Neuron (in vitro differentiated cells): ENCODE results near the gene TOLLIP.
"Not testable (repeated sequence)": the region's sequence is repeated elsewhere in the genome, so short reads cannot be mapped to it uniquely, and the experiment has no call there.

ENCODE experiments used
- H2AFZ ChIP-seq: one replicate; pipeline ENCODE4 v1.6.1; 2013; ENCODE audit warnings: low read depth, mild to moderate bottlenecking, inconsistent platforms, low read length, moderate library complexity
- H3K27me3 ChIP-seq: one replicate; pipeline ENCODE4 v1.6.1; 2013; ENCODE audit warnings: low read length; ENCODE audit not compliant: insufficient read depth
- H3K36me3 ChIP-seq: one replicate; pipeline ENCODE4 v1.6.1; 2013; ENCODE audit warnings: low read length; ENCODE audit not compliant: insufficient read depth
- H3K4me1 ChIP-seq: one replicate; pipeline ENCODE4 v1.6.1; 2013; ENCODE audit warnings: low read length; ENCODE audit not compliant: insufficient read depth
- H3K4me3 ChIP-seq: 2 replicates; pipeline ENCODE4 v1.5.1; 2013; ENCODE audit warnings: mild to moderate bottlenecking, low read length, moderate library complexity
- H3K9me3 ChIP-seq: one replicate; pipeline ENCODE4 v1.6.1; 2013; ENCODE audit warnings: low read length

TOLLIP gene

DNA sequence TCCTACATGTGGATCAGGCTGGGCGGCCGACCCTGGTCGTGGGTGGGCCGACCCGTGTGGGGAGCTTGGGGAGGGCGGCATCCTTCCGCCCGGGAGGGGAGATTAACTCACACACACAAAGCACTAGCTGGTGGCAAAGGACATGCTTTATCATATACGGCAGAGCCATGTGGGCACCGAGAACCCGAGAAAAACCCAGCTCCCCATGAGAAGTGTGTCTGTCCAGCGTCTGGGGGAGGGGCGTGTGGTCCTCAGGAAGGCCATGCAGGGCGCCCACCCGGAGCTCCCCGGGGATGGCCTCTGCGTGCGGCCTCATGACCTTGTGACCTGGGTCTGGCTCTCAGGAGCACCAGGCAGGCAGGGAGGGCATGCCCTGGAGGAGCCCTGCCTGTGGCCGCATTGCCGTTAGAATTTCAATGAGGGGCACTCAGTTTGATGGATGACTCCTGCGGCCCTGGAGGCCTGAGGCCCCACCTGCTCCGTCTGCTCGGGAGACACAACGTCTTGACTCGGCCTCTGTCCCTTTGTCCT is 39.4 kb upstream of the TOLLIP start:
- no peak overlapping the region for H3K4me3 ChIP-seq
- no peaks in the 10 kb centered on the region for H3K36me3 ChIP-seq
- peaks cover 28% of the 10 kb centered on the region for H3K4me1 ChIP-seq
- H2AFZ ChIP-seq: no peak overlapping the region
- H3K27me3 ChIP-seq: peaks cover 5% of the 10 kb centered on the region
- H3K9me3 ChIP-seq: no peaks in the 10 kb centered on the region

DNA sequence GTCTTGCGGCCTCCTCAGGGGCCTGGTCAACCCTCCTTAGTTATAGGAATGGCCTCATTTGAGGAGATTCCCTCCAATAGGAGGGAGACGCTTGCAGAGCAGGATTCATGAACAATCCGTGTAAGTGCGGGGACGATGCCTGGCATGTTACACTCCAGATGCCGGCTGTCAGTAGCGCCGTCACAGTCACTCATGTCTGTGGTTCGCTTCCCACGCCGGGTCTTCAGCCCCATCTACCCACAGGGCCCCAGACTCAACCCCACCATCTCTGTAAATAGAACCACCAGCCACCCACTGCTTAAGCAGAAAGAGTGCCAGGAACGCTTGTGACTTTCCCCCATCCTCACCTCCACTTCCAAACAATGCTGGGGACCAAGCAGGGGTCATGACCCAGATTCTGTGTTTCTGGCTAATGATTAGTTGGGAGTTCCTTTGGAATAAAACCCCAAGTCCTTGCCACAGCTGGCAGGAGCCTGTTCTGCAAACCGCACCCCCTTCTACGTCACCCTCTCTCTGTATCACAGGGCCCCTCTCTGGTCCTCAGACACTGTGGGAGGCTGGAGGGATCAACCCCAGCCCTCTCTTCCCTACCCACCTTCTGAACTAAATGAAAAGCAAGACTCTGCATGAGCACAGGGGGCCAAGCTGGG is 38.8 kb upstream of the TOLLIP start:
- Histone ChIP-seq H3K4me1 (peaks cover 28% of the 10 kb centered on the region), H2AFZ (no peak overlapping the region), H3K9me3 (no peaks in the 10 kb centered on the region), H3K27me3 (peaks cover 5% of the 10 kb centered on the region), H3K36me3 (no peaks in the 10 kb centered on the region), H3K4me3 (no peak overlapping the region)

GRCh38 chr11:1347411-1347999 is 38.1 kb upstream of the TOLLIP start:
- H3K36me3 ChIP-seq, H3K4me3 ChIP-seq, H3K27me3 ChIP-seq, H3K9me3 ChIP-seq, H2AFZ ChIP-seq: not testable (repeated sequence)
- peaks cover 28% of the 10 kb centered on the region for H3K4me1 ChIP-seq

- no peak overlapping the region for H2AFZ ChIP-seq
- peaks cover 5% of the 10 kb centered on the region for H3K27me3 ChIP-seq
- H3K4me1 ChIP-seq: peaks cover 28% of the 10 kb centered on the region
- H3K4me3 ChIP-seq: no peak overlapping the region
- no peaks in the 10 kb centered on the region for H3K9me3 ChIP-seq
- no peaks in the 10 kb centered on the region for H3K36me3 ChIP-seq
Observed at GRCh38 chr11:1346669-1347390, 37.4 kb upstream of the TOLLIP start.

DNA sequence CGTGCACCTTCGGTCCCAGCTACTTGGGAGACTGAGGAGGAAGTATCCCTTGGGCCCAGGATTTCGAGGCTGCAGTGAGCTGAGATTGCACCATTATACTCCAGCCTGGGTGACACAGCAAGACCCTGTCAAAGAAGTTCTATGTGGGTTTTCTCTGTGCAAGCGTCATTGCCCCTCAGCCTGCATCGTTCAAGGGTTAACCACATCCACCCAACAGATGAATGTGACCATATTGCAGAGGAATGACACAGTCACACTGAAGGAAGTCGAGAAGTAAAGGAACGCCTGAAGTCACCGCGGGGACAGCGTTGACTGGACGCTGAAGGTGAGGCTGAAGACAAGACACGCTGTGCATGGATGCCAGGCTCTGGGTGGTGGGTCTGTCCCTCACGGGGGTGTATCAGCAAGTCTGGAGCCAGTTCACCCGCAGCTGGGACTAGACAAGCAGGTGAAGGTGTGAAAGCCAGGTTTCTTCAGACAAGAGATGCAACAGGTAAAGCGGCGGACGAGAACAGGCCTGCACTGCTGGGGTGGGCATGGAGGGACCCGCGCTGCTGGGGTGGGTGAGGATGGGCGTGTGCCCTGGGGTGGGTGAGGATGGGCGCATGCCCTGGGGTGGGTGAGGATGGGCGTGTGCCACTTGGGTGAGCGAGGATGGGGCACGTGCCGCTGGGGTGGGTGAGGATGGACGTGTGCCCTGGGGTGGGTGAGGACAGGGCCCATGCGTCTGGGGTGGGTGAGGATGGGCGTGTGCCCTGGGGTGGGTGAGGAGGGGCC is 36.5 kb upstream of the TOLLIP start:
- no peaks in the 10 kb centered on the region for H3K9me3 ChIP-seq
- no peak overlapping the region for H2AFZ ChIP-seq
- H3K4me3 ChIP-seq: no peak overlapping the region
- peaks cover 5% of the 10 kb centered on the region for H3K27me3 ChIP-seq
- no peaks in the 10 kb centered on the region for H3K36me3 ChIP-seq
- peaks cover 28% of the 10 kb centered on the region for H3K4me1 ChIP-seq

GRCh38 chr11:1344056-1344635 is 34.7 kb upstream of the TOLLIP start:
- peaks cover 5% of the 10 kb centered on the region for H3K27me3 ChIP-seq
- H3K9me3 ChIP-seq: no peaks in the 10 kb centered on the region
- peaks cover 13% of the 10 kb centered on the region for H3K4me1 ChIP-seq
- no peaks in the 10 kb centered on the region for H3K36me3 ChIP-seq
- no peak overlapping the region for H3K4me3 ChIP-seq
- no peak overlapping the region for H2AFZ ChIP-seq

DNA sequence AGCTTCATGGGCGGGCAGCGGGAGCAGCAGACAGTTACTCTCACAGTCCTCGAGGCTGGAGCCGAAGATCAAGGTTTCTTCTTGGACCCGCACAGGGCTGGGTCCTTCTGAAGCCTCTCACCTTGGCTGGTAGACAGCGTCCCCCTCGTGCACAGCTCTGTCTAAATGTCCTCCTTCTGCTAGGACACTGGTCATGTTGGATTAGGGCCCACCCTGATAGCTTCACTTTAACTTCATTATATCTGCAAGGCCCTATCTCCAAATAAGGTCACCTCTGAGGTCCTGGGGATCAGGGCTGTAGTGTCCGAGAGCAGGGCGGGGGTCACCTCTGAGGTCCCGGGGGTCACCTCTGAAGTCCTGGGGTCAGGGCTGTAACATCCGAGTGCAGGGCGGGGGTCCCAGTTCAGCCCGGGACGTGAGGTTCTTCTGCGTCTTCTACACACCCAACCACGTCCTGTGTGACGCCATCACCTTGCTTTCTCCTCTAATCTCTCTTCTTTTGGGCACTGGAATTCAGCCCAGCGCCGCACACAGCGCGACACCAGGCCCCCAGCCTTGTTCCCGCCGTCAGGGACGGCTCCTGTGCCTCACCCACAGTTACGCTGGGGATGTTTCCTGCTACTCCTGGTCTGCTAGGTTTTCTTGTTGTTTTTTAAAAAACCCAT is 34.1 kb upstream of the TOLLIP start:
- H3K36me3 ChIP-seq: no peaks in the 10 kb centered on the region
- H3K9me3 ChIP-seq: no peaks in the 10 kb centered on the region

DNA sequence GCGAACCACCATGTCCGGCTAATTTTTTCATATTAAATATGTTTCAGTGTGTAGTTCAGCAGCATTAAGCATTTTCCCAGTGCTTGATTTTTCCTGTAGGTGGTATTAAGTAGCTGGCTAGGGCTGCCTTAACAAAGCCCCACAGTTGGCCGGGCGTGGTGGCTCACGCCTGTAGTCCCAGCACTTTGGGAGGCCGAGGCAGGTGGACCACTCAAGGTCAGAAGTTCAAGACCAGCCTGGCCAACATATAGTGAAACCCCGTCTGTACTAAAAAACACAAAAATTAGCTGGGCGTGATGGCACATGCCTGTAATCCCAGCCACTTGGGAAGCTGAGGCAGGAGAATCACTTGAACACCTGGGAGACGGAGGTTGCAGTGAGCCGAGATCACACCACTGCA is 33.5 kb upstream of the TOLLIP start:
- no peaks in the 10 kb centered on the region for H3K36me3 ChIP-seq
- H3K9me3 ChIP-seq: peaks cover 2% of the 10 kb centered on the region
- H2AFZ ChIP-seq: no peak overlapping the region
- H3K4me3 ChIP-seq: no peak overlapping the region
- peaks cover 5% of the 10 kb centered on the region for H3K27me3 ChIP-seq
- H3K4me1 ChIP-seq: peaks cover under 1% of the 10 kb centered on the region

More for the DNA sequence above, 34.1 kb upstream of the TOLLIP start:
- Histone ChIP-seq H2AFZ (no peak overlapping the region), H3K4me1 (peaks cover 7% of the 10 kb centered on the region), H3K27me3 (peaks cover 5% of the 10 kb centered on the region), H3K4me3 (no peak overlapping the region)

DNA sequence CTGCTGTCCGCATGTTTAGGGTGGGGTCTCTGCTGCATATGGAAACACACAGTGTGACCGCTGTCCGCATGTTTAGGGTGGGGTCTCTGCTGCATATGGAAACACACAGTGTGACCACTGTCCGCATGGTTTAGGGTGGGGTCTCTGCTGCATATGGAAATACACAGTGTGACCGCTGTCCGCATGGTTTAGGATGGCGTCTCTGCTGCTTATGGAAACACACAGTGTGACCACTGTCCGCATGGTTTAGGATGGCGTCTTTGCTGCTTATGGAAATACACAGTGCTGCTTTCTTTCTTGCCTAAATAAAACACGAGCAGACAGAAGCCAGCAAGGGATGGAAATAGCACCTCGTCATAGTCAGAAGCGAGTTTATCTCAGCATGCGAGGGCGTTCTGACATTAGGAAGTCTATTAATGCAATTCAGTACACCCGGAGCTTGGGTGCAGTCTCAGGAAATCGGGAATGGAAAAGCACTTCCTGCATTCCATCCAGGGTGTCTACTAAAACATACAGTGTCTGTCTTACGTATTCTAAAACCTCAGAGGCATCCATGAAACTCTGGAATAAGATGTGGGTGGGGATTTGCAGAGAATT is 32.6 kb upstream of the TOLLIP start:
- Histone ChIP-seq H3K4me3 (no peak overlapping the region), H3K4me1 (no peaks in the 10 kb centered on the region), H3K9me3 (peaks cover 2% of the 10 kb centered on the region), H2AFZ (no peak overlapping the region), H3K36me3 (no peaks in the 10 kb centered on the region), H3K27me3 (peaks cover 5% of the 10 kb centered on the region)

DNA sequence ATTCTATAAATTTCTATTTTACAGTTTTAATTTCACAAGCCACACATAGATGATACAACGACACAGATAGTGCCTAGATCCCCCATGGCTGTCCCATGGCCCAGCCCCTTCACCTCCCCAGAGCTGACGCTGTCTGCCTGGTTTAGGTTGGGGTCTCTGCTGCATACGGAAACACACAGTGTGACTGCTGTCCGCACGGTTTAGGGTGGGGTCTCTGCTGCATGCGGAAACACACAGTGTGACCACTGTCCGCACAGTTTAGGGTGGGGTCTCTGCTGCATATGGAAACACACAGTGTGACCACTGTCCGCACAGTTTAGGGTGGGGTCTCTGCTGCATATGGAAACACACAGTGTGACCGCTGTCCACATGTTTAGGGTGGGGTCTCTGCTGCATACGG is 31.8 kb upstream of the TOLLIP start:
- H3K4me3 ChIP-seq, H3K27me3 ChIP-seq, H3K9me3 ChIP-seq, H2AFZ ChIP-seq, H3K4me1 ChIP-seq, H3K36me3 ChIP-seq: not testable (repeated sequence)

DNA sequence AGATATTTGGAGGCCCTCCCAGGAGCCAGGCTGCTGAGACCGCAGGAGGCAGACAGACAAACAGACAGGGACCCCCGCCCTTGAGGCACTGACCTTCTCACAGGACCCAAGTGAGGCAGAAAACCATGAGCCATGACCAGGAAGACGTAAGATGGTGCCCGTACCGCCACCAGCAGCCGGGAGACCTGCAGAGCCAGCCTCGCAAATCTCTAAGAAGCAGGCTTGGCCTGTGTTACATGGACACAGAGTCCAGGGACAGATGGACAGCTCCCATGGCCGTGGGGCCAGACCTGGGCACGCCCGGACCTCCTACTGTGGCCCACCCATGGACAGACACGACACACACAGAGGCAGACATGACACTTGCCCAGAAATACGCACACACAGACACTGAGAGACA is 30.7 kb upstream of the TOLLIP start:
- Histone ChIP-seq H3K27me3 (no peaks in the 10 kb centered on the region), H3K9me3 (peaks cover 2% of the 10 kb centered on the region), H3K4me1 (peaks cover 7% of the 10 kb centered on the region), H2AFZ (no peak overlapping the region), H3K36me3 (no peaks in the 10 kb centered on the region), H3K4me3 (no peak overlapping the region)

- no peak overlapping the region for H2AFZ ChIP-seq
Observed at GRCh38 chr11:1339066-1339675, 29.7 kb upstream of the TOLLIP start.

More at GRCh38 chr11:1339066-1339675, 29.7 kb upstream of the TOLLIP start:
- no peaks in the 10 kb centered on the region for H3K27me3 ChIP-seq
- H3K4me3 ChIP-seq: no peak overlapping the region
- peaks cover 2% of the 10 kb centered on the region for H3K9me3 ChIP-seq
- H3K4me1 ChIP-seq: peaks cover 7% of the 10 kb centered on the region
- H3K36me3 ChIP-seq: no peaks in the 10 kb centered on the region
